HUES64 (cell line): ENCODE results near the gene FGD2.

Experiments
- H3K27ac ChIP-seq: 2 replicates; pipeline ENCODE4 v1.7.0; 2013; ENCODE audit warnings: low read depth, low read length, inconsistent platforms
- H3K27me3 ChIP-seq: 2 replicates; pipeline ENCODE4 v1.6.1; 2013; ENCODE audit warnings: mild to moderate bottlenecking, low read length; ENCODE audit not compliant: insufficient read depth
- H3K36me3 ChIP-seq: 2 replicates; pipeline ENCODE4 v1.6.1; 2013; ENCODE audit warnings: mild to moderate bottlenecking, low read length; ENCODE audit not compliant: insufficient read depth
- H3K4me1 ChIP-seq: 2 replicates; pipeline ENCODE4 v1.6.1; 2013; ENCODE audit warnings: mild to moderate bottlenecking, low read length, moderate library complexity; ENCODE audit not compliant: insufficient read depth
- H3K4me3 ChIP-seq: 2 replicates; pipeline ENCODE4 v1.5.1; 2013; ENCODE audit warnings: mild to moderate bottlenecking, low read length, moderate library complexity
- H3K9ac ChIP-seq: 2 replicates; pipeline ENCODE4 v1.6.1; 2013; ENCODE audit warnings: mild to moderate bottlenecking, low read depth, low read length
- H3K9me3 ChIP-seq: 2 replicates; pipeline ENCODE4 v1.6.1; 2013; ENCODE audit warnings: low read depth, low read length; ENCODE audit not compliant: insufficient read depth
- WGBS: fragments of 150-250, 120-280 bp; methylation state at CpG from one replicate; pipeline ENCODE4 v1.1.7; 2013; ENCODE audit warnings: missing lambda C conversion rate; 5-methylcytosine and 5-hydroxymethylcytosine counted together

Gene FGD2

DNA sequence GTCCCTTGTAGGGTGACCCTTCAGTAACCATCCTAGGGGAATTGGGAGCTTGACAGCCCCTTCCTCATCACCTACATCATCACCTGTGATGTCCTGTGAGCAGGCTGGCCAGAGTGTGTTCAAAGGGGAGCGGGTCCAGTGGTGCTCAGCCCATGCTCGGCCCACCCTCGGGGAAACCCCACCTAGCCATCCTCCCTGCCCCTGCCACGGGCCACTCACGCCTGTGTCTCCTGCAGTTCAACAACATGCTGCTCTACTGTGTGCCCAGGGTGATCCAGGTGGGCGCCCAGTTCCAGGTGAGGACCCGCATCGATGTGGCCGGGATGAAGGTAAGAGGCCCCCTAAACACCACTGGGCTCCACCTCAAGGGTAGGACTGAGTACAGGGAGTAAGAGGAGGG is 10.1 kb downstream of the FGD2 start:
- no peak overlapping the region for H3K27ac ChIP-seq
- H3K9me3 ChIP-seq: no peaks in the 10 kb centered on the region
- no peak overlapping the region for H3K9ac ChIP-seq
- H3K4me3 ChIP-seq: no peak overlapping the region
- no peaks in the 10 kb centered on the region for H3K27me3 ChIP-seq
- H3K4me1 ChIP-seq: no peaks in the 10 kb centered on the region
- WGBS: 92% methylated on average over 9 of the region's 9 CpGs
- H3K36me3 ChIP-seq: no peaks in the 10 kb centered on the region

DNA sequence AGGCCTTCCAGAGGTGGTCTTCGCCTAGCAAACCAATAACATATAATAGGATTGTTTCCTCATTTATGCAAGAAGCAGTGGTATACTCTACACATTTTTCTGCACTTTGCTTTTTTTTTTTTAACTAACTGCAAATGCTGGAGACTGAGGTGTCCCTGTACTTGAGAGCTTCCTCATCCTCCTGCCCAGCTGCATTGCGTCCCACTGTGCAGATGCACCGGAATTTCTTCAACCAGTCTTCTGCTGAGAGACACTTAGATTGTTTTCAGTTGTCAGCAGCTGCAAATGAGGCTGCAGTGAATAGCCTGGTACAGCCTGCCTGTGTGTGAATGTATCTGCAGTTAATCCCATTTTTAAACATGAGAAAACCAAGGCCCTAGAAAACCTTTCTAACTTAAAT is 11.5 kb downstream of the FGD2 start:
- 89% methylated on average over 3 of the region's 3 CpGs for WGBS
- H3K9me3 ChIP-seq: no peaks in the 10 kb centered on the region

DNA sequence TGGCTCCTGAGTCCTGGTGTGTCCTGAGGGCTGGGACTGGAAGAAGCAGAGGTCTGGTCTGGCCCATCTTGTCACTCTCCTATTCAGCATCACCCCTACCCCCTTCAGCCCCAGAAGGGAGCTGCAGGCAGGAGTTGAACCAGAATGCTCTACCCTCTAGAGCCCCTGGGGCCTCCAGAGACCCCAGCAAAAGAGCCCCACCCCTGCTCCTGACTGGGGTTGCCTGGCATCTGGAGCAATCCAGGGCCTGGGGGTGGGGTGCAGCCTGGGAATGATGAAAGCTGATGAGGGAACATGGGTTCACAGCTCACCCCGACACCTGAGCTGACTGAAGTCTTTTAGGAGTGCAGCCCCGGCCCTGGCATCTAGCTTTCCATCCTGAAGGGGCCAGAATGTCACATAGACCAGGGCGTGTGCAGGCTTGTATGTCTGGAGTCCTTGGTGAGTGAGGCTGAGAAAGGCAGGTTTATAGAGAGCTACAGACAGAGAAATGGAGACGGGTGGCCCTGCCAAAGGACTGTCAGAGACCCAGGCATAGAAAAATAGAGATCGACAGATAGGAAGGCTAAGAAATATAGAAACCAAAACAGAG is 12.2 kb downstream of the FGD2 start:
- Histone ChIP-seq H3K36me3 (no peaks in the 10 kb centered on the region), H3K27ac (no peak overlapping the region), H3K27me3 (no peaks in the 10 kb centered on the region), H3K9me3 (no peaks in the 10 kb centered on the region), H3K4me3 (no peak overlapping the region), H3K4me1 (peaks cover 6% of the 10 kb centered on the region), H3K9ac (no peak overlapping the region)
- WGBS: 65% methylated on average over 5 of the region's 5 CpGs

More for the DNA sequence above, 11.5 kb downstream of the FGD2 start:
- Histone ChIP-seq H3K4me3 (no peak overlapping the region), H3K36me3 (no peaks in the 10 kb centered on the region), H3K27me3 (no peaks in the 10 kb centered on the region), H3K4me1 (peaks cover 5% of the 10 kb centered on the region), H3K9ac (no peak overlapping the region), H3K27ac (no peak overlapping the region)

DNA sequence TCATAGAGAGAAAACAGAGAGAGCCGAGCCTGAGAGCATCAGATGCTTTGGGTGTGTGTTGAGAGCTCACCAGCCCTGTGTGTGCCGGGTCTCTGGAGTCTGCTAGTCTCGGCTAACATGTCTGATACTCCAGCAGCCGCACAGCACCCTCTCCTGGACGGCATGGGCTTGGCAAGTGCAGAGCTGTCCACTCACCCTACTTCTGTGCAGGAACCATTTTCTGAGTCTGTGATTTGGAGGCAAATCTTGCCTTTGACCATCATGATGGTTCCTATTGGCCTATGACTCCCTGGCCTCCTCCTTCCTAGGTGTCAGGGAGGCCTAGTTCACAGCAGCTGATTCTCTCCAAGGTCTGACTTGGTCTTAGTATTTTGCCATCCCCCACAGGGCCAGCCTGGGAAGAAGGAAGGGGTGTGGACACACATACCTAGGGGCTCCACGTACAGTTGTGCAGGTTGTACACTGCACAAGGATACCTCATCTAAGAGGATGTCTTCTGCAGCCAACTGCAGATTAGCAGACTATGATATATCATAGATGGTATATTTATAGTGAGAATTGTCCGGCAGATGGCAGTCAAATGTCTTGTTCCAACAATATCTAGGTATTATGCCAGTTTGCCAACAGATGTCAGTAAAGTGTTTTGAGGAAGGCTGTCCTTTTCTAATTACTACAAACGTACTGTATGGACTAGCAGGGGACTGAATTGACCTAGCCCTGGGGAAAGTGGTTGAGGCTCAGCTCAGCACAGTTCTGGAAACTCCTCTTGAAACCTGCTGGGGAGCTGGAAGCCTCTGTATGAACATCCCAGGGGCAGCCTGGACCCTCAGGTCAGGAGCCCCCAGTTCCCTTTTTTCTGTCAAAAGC is 13.0 kb downstream of the FGD2 start:
- 15% methylated on average over 8 of the region's 8 CpGs for WGBS

DNA sequence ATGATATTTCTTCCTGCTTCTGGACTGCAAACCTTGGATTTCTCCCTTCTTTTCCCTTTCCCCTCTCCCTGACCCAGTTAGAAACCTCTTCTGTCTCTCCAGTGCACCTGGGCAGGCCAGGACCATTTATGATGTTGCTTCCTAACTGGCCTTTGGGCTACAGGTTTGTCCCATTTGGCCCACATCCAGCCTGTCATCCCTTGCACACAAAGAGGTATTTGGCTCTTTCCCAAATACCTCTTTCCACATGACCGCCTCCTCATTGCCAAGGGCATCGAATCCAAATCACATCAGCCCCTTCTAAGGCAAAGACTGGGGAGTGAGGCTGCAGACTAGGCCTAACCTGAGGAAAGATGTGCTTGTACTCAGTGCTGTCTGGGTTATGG is 13.6 kb downstream of the FGD2 start:
- Histone ChIP-seq H3K27me3 (no peaks in the 10 kb centered on the region), H3K9ac (no peak overlapping the region), H3K9me3 (no peaks in the 10 kb centered on the region), H3K4me1 (peaks cover 6% of the 10 kb centered on the region), H3K27ac (no peak overlapping the region), H3K4me3 (no peak overlapping the region), H3K36me3 (no peaks in the 10 kb centered on the region)
- WGBS: 90% methylated on average over 2 of the region's 2 CpGs

More for the DNA sequence above, 13.0 kb downstream of the FGD2 start:
- no peak overlapping the region for H3K4me3 ChIP-seq
- peaks cover 6% of the 10 kb centered on the region for H3K4me1 ChIP-seq
- no peaks in the 10 kb centered on the region for H3K36me3 ChIP-seq
- no peak overlapping the region for H3K9ac ChIP-seq
- no peaks in the 10 kb centered on the region for H3K27me3 ChIP-seq
- no peaks in the 10 kb centered on the region for H3K9me3 ChIP-seq
- no peak overlapping the region for H3K27ac ChIP-seq

DNA sequence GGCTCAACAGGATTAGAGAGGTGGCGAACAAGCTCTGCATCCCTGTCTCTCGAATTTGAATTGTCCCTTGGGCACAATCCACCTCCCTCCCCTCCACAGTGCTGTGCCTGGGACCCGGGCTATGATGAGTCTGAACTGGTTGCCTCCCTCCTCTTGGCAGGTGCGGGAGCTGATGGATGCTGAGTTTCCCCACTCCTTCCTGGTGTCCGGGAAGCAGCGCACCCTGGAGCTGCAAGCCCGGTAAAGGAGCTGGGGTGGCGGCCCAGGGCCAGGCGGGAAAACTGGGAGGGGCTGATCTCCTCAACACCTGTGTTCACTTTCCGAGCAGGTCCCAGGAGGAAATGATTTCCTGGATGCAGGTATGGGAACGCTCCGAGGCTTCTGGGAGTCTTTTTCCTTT is 14.9 kb downstream of the FGD2 start:
- 64% methylated on average over 12 of the region's 12 CpGs for whole genome bisulfite sequencing
- H3K4me3 ChIP-seq: no peak overlapping the region
- H3K4me1 ChIP-seq: peaks cover 6% of the 10 kb centered on the region

DNA sequence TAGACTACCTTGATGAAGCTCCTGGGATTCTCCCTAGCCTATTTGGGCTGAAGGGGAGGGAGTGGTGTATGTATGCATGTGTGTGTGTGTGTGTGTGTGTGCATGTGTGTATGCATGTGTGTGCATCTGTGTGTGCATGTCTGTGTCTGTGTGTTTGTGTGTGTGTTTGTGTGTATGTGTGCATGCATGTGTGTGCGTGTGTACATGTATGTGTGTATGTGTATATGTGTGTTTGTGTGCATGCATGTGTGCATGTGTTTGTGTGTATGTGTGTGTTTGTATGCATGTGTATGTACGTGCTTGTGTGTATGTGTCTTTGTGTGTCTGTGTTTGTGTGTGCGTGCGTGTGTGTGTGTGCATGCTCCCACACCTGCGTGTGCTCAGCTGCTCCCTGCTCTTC is 15.4 kb downstream of the FGD2 start:
- WGBS: 90% methylated on average over 5 of the region's 5 CpGs

More for the DNA sequence above, 14.9 kb downstream of the FGD2 start:
- H3K27ac ChIP-seq: no peak overlapping the region
- H3K9ac ChIP-seq: no peak overlapping the region
- no peaks in the 10 kb centered on the region for H3K36me3 ChIP-seq
- H3K9me3 ChIP-seq: no peaks in the 10 kb centered on the region
- no peaks in the 10 kb centered on the region for H3K27me3 ChIP-seq

DNA sequence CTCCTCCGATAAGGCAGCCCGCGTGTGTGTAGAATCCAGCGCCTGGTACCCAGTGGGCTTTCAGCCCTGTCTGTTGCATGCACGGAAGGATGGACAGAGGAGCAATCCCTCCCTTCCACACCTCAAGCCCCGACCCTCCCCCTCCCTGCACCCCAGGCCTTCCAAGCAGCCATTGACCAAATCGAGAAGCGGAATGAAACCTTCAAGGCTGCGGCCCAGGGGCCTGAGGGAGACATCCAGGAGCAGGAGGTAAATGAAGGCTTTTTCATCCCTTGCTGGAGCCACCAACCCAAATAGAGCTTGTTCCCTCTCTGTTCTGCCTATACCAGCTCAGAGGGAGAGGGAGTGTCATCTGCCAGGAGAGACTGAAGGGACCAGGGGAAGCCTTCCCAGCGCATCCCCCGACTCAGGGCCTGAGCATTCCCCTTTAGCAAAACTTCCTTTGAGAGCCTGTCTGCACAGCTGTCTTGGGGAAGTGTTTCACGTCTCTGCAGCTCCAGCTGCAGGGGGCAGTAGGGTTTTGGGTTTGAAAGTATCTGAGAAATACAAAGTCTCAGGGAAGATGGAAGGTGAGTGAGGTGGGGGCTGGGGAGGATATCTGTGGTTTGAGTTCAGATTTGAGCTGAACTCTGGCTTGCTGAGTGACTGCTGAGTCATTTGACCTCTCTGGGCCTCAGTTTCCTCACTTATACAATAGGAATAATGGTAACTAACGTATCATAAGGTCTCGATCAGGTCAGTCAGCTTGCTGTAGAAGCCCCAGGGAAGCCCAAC is 16.1 kb downstream of the FGD2 start:
- no peaks in the 10 kb centered on the region for H3K9me3 ChIP-seq
- H3K4me3 ChIP-seq: no peak overlapping the region
- H3K9ac ChIP-seq: no peak overlapping the region
- no peak overlapping the region for H3K27ac ChIP-seq
- 70% methylated on average over 13 of the region's 14 CpGs for WGBS
- peaks cover 6% of the 10 kb centered on the region for H3K4me1 ChIP-seq
- H3K36me3 ChIP-seq: no peaks in the 10 kb centered on the region
- H3K27me3 ChIP-seq: no peaks in the 10 kb centered on the region

More for the DNA sequence above, 15.4 kb downstream of the FGD2 start:
- Histone ChIP-seq H3K36me3 (no peaks in the 10 kb centered on the region), H3K4me1 (peaks cover 6% of the 10 kb centered on the region), H3K4me3 (no peak overlapping the region), H3K27me3 (no peaks in the 10 kb centered on the region), H3K9me3 (no peaks in the 10 kb centered on the region), H3K9ac (no peak overlapping the region), H3K27ac (no peak overlapping the region)

DNA sequence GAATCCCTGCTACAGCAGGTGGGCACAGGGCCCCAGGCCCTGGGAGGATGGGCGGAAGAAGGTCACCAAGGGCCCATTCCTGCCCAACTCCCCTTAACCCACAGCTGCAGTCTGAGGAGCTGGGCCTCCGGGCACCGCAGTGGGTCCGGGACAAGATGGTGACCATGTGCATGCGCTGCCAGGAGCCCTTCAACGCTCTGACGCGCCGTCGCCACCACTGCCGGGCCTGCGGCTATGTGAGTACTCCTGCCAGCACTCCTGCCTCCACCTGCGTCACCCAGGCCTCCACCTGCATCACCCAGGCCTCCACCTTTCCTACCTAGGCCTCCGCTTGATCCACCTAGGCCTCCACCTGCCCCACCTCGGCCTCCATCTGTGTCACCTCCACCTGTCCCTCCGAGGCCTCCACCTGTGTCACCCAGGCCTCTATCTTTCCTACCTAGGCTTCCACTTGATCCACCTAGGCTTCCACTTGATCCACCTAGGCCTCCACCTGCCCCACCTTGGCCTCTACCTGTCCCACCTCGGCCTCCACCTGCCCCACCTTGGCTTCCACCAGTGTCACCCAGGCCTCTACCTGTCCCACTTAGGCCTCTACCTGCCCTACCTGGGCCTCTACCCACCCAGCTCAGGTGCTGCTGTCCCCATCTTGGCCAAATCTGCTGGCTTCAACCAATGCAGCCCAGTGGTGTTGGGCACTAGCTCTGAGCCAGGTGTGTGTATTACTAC is 16.8 kb downstream of the FGD2 start:
- H3K4me3 ChIP-seq: no peak overlapping the region
- H3K9ac ChIP-seq: no peak overlapping the region
- H3K27me3 ChIP-seq: no peaks in the 10 kb centered on the region
- H3K27ac ChIP-seq: no peak overlapping the region
- WGBS: 93% methylated on average over 17 of the region's 17 CpGs
- H3K4me1 ChIP-seq: peaks cover 6% of the 10 kb centered on the region
- no peaks in the 10 kb centered on the region for H3K36me3 ChIP-seq
- no peaks in the 10 kb centered on the region for H3K9me3 ChIP-seq

DNA sequence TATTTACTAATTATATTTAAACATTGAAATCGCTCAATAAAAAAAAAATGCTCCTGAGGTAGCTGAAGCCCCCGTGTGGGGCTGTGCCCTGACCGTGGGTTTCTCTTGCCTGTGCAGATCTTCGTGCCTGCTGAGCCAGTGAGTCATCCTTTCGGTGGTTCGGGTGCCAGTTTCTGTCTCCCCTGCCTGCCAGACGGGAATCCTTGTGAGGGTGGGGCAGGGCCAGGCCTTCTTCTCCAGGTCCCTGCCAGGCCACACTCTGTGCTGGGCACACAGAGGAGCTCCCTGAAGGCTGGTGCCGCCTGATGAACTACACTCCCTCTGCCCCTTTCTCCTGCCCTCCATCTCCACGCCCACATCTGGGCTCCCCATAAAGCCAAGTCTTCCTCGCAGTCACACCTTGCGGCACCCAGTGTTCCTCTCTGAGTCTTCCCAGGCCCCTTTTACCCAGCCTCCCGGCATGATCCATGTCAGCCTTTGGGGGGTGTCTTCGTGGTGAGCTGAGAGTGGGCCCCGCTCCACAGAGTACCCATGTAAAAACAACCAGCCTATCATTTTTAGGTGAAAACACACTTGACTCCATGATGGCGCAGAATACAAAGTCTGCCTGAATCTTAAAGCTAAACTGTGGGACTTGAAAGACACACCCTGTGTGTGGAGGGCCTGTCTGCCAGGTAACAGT is 19.3 kb downstream of the FGD2 start:
- 86% methylated on average over 15 of the region's 15 CpGs for WGBS
- H3K36me3 ChIP-seq: no peaks in the 10 kb centered on the region
- H3K9me3 ChIP-seq: no peaks in the 10 kb centered on the region
- H3K27ac ChIP-seq: no peak overlapping the region
- peaks cover 6% of the 10 kb centered on the region for H3K4me1 ChIP-seq
- H3K27me3 ChIP-seq: no peaks in the 10 kb centered on the region
- no peak overlapping the region for H3K4me3 ChIP-seq
- H3K9ac ChIP-seq: no peak overlapping the region
